Prostate gland (tissue), 2 donors: ENCODE results near the gene CEP104. TPM values are rescaled to one million over a fixed set of nuclear protein-coding genes. Genes with fewer than 3 reads are reported as not detected.

ENCODE experiments used
- DNase-seq: peaks from one replicate; pipeline ENCODE4 v3.0.0-alpha.2; 2019; ENCODE audit warnings: low spot score
- H3K27ac ChIP-seq, 2 donors: fragments of 200-600 bp; sonication (generic); 2 replicates each; pipeline ENCODE4 v1.5.1; 2017 to 2019
- H3K27me3 ChIP-seq: fragments of 200-600 bp; sonication (generic); replicated peaks from 2 replicates; pipeline ENCODE4 v1.5.1; 2019; ENCODE audit not compliant: insufficient read depth
- H3K36me3 ChIP-seq, 2 donors: fragments of 200-600 bp; sonication (generic); 1 replicate in 1 of 2; 2 replicates in 1 of 2; pipeline versions ENCODE4 v1.5.1 to v1.8.1; 2017 to 2019
- H3K4me1 ChIP-seq: fragments of 200-600 bp; sonication (generic); replicated peaks from 2 replicates; pipeline ENCODE4 v1.5.1; 2019
- H3K4me3 ChIP-seq, 2 donors: fragments of 200-600 bp; sonication (generic); 2 replicates each; pipeline ENCODE4 v1.5.1; 2017 to 2019
- H3K9me3 ChIP-seq: fragments of 200-600 bp; sonication (generic); 2 replicates; pipeline ENCODE4 v1.5.1; 2017
- POLR2A ChIP-seq: fragments of 450-650 bp; IDR thresholded peaks from one replicate; pipeline ENCODE4 v1.6.1; 2016; ENCODE audit warnings: antibody characterized with exemption, mild to moderate bottlenecking
- POLR2AphosphoS5 ChIP-seq: sonication (generic); formaldehyde crosslinking; IDR thresholded peaks from one replicate; pipeline ENCODE4 v1.6.1; 2017; ENCODE audit warnings: antibody characterized with exemption
- WGBS: methylation state at CpG from one replicate; pipeline ENCODE4 v1.1.5; 2018; 5-methylcytosine and 5-hydroxymethylcytosine counted together
- intact Hi-C: fragments of 100-400 bp; cut with DNase I; formaldehyde crosslinking; loops from one replicate; pipeline ENCODE4 v1.14.2; 2022
- total RNA-seq, 2 donors: library from RNA; depleted of rRNA; stranded (reverse); fragments of >200 nt; gene quantifications; one replicate each; pipeline ENCODE4 v1.1.0, GENCODE V29; 2016
- TF ChIP-seq, protein P1 (sequence below), 4 experiments: fragments of 200-600 bp in 2 of 4; fragments of 450-650 bp in 2 of 4; sonication (generic) in 2 of 4; IDR thresholded peaks; 1 replicate in 3 of 4; 2 replicates in 1 of 4; pipeline ENCODE4 v1.5.1; 2016 to 2019; ENCODE audit warnings: antibody characterized with exemption in 4 of 4, mild to moderate bottlenecking in 2 of 4, moderate library complexity in 2 of 4

CEP104 gene
- total RNA-seq, 2 donors from 2014 or later, result 20.9 to 28.5 TPM

DNA sequence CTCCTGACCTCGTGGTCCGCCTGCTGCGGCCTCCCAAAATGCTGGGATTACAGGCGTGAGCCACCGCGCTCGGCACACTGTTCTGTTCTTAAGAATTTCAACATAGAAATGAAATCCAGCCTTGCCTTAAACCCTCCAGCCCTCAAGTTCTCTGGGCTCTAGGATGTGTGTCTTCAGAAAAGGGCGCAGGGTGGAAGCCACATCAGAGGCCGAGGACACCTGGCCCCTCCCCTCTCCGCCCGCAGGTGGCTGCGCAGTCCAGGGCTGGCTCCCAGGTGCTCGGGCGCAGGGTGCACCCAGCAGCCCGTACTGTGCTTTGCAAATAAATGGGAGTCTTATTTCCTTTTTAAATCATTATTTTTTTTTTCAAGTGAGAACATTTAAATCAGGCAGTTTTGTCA is 45.1 kb upstream of the CEP104 start:
- TF ChIP-seq POLR2A (no peak), POLR2AphosphoS5 (no peak)
- TF ChIP-seq, protein P1, sequence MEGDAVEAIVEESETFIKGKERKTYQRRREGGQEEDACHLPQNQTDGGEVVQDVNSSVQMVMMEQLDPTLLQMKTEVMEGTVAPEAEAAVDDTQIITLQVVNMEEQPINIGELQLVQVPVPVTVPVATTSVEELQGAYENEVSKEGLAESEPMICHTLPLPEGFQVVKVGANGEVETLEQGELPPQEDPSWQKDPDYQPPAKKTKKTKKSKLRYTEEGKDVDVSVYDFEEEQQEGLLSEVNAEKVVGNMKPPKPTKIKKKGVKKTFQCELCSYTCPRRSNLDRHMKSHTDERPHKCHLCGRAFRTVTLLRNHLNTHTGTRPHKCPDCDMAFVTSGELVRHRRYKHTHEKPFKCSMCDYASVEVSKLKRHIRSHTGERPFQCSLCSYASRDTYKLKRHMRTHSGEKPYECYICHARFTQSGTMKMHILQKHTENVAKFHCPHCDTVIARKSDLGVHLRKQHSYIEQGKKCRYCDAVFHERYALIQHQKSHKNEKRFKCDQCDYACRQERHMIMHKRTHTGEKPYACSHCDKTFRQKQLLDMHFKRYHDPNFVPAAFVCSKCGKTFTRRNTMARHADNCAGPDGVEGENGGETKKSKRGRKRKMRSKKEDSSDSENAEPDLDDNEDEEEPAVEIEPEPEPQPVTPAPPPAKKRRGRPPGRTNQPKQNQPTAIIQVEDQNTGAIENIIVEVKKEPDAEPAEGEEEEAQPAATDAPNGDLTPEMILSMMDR (IDR thresholded peaks at IDR 0.05), result no peak
- H3K4me3 ChIP-seq, result no peak overlapping the region
- H3K4me1 ChIP-seq, result no peaks in the 10 kb centered on the region
- no peaks in the 10 kb centered on the region for H3K9me3 ChIP-seq
- H3K27ac ChIP-seq, result no peak overlapping the region
- no peak for DNase-seq
- WGBS, result 96% methylated on average over 15 of the region's 15 CpGs
- no peaks in the 10 kb centered on the region for H3K36me3 ChIP-seq
- intact Hi-C loops, result no loop called here
- no peaks in the 10 kb centered on the region for H3K27me3 ChIP-seq

DNA sequence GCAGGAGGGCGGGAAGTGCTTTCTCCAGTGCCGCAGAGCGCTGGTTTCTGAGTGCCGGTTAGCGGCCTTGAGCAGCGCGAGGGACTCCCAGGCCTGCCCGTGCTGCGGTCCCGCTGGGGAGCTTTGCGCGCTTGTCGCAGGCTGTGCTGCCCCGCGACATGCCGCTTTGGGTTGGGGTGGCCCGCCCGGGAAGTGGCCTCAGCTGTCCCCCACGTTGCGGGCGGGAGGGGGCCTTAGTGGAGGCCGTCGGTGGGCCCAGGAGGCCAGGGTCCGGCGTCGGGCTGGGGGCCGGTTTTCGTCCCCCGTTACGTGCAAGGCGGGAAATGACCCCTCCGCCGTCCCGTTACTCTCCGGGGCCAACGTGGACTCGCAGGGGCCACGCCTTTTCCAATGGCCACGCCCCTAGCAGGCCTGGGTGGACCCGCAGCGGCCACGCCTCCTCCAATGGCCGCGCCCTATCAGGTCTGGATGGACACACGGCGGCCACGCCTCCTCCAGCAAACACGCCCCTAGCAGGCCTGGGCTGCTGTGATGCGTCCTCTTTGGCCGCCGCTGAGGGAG is 44.0 kb upstream of the CEP104 start:
- DNase-seq, result peak; percentile 98
- Histone ChIP-seq H3K4me3 (peak overlapping the region; percentile 85 to 92), H3K9me3 (no peaks in the 10 kb centered on the region), H3K27ac (peak overlapping the region; percentile 94 to 95), H3K4me1 (no peaks in the 10 kb centered on the region), H3K36me3 (no peaks in the 10 kb centered on the region), H3K27me3 (no peaks in the 10 kb centered on the region)
- TF ChIP-seq, protein P1 (IDR thresholded peaks at IDR 0.05), result no peak
- TF ChIP-seq POLR2A (peak; percentile 41), POLR2AphosphoS5 (peak; percentile 89)
- intact Hi-C loops, result loop anchor here (2.0 kb wide), 1 partner anchor 44 kb away; the partner anchor contains the start of genes CEP104 and DFFB
- WGBS, result 1% methylated on average over 47 of the region's 51 CpGs

DNA sequence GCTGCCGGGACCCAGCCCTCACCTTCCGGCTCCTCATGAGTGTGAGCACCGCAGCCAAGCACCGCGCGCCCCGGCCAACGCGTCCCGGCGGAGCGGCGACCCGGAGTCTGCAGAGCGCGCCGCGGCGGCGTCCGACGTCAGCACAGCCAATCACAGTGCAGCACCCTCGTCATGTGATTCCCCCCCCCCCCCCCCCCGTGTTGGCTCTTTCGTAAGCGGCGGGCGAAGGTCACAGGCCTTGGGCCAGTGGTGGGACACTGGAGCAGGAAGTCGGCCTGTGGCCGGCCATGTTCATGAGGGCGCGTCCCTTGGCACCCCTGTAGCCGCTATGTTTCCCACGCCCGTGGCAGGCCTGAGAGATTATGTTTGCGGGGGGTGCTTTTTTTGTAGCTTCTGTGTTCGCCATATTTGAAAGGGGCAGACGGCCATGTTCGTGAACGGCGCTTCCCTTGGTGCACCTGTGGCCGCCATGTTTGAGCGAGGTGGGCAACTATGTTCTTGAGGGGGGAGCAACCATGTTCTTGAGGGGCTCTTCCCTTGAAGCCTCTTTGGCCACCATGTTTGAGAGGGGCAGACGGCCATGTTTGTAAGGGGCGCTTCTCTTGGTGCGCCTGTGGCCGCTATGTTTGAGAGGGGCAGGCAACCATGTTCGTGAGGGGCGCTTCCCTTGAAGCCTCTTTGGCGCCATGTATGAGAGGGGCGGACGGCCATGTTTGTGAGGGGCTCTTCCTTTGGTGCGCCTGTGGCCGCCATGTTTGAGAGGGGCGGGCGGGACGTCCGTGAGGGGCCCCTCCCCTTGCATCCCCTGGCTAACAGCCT is 43.3 kb upstream of the CEP104 start, which contains the start of gene C1orf174:
C1orf174 (minus strand) TSS at position 123 of the 819 bp plus-strand sequence; CDS start at position 37, 86 bp downstream.
- TF ChIP-seq POLR2AphosphoS5, result peak; percentile 68
- TF ChIP-seq, protein P1 (IDR thresholded peaks at IDR 0.05), result no peak
- peak within 1 kb of the TSS; percentile 85 to 92 for H3K4me3 ChIP-seq
- peak; percentile 94 for DNase-seq
- no peaks in the 10 kb centered on the region for H3K9me3 ChIP-seq
- under 1% methylated on average over 50 of the region's 58 CpGs for WGBS
- H3K27ac ChIP-seq, result peak within 1 kb of the TSS; percentile 94 to 95
- no peaks in the 10 kb centered on the region for H3K4me1 ChIP-seq
- intact Hi-C loops, result loop anchor here (2.0 kb wide), 1 partner anchor 44 kb away; the partner anchor contains the start of genes CEP104 and DFFB
- H3K27me3 ChIP-seq, result no peaks in the 10 kb centered on the region
- no peaks in the 10 kb centered on the region for H3K36me3 ChIP-seq

DNA sequence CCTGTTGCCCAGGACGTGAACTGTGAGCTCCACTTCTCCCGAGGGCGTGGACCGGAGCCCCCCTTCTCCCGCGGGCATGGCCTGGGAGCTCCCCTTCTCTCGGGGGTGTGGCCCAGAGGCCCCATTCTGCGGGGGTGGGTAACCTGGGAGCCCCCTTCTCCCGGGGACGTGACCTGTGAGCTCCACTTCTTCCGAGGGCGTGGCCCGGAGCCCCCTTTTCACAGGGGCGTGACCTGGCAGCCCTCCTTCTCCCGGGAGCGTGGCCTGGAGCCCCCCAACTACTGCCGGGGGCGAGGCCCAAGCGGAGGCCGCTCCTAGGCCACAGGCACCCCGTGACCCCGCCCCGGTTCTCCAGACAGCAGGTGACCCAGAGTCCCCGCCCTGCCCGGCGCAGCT is 42.7 kb upstream of the CEP104 start:
- Histone ChIP-seq H3K27ac (peak overlapping the region; percentile 94 to 95), H3K9me3 (no peaks in the 10 kb centered on the region), H3K27me3 (no peaks in the 10 kb centered on the region), H3K4me3 (peak overlapping the region; percentile 85 to 92), H3K4me1 (no peaks in the 10 kb centered on the region), H3K36me3 (no peaks in the 10 kb centered on the region)
- no peak for DNase-seq
- intact Hi-C loops, result loop anchor here (2.0 kb wide), 1 partner anchor 43 kb away; the partner anchor contains the start of genes CEP104 and DFFB
- WGBS, result 2% methylated on average over 26 of the region's 26 CpGs
- TF ChIP-seq, protein P1 (IDR thresholded peaks at IDR 0.05), result no peak
- TF ChIP-seq POLR2AphosphoS5 (no peak), POLR2A (no peak)
